NCI-H82 treated with DMSO at 0.1 percent for 48 hours (cell line): ENCODE data around the gene SMARCA5.
A peak's percentile ranks its signal among the peaks of the same experiment; 100 is the strongest.
"Not testable (repeated sequence)": the region's sequence is repeated elsewhere in the genome, so short reads cannot be mapped to it uniquely, and the experiment has no call there.

Experiments
- DNase-seq: peaks from one replicate; lab custom pipeline; 2025; ENCODE audit not compliant: unreplicated experiment; lab: John Stamatoyannopoulos, UW

Gene SMARCA5, protein sequence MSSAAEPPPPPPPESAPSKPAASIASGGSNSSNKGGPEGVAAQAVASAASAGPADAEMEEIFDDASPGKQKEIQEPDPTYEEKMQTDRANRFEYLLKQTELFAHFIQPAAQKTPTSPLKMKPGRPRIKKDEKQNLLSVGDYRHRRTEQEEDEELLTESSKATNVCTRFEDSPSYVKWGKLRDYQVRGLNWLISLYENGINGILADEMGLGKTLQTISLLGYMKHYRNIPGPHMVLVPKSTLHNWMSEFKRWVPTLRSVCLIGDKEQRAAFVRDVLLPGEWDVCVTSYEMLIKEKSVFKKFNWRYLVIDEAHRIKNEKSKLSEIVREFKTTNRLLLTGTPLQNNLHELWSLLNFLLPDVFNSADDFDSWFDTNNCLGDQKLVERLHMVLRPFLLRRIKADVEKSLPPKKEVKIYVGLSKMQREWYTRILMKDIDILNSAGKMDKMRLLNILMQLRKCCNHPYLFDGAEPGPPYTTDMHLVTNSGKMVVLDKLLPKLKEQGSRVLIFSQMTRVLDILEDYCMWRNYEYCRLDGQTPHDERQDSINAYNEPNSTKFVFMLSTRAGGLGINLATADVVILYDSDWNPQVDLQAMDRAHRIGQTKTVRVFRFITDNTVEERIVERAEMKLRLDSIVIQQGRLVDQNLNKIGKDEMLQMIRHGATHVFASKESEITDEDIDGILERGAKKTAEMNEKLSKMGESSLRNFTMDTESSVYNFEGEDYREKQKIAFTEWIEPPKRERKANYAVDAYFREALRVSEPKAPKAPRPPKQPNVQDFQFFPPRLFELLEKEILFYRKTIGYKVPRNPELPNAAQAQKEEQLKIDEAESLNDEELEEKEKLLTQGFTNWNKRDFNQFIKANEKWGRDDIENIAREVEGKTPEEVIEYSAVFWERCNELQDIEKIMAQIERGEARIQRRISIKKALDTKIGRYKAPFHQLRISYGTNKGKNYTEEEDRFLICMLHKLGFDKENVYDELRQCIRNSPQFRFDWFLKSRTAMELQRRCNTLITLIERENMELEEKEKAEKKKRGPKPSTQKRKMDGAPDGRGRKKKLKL

DNA sequence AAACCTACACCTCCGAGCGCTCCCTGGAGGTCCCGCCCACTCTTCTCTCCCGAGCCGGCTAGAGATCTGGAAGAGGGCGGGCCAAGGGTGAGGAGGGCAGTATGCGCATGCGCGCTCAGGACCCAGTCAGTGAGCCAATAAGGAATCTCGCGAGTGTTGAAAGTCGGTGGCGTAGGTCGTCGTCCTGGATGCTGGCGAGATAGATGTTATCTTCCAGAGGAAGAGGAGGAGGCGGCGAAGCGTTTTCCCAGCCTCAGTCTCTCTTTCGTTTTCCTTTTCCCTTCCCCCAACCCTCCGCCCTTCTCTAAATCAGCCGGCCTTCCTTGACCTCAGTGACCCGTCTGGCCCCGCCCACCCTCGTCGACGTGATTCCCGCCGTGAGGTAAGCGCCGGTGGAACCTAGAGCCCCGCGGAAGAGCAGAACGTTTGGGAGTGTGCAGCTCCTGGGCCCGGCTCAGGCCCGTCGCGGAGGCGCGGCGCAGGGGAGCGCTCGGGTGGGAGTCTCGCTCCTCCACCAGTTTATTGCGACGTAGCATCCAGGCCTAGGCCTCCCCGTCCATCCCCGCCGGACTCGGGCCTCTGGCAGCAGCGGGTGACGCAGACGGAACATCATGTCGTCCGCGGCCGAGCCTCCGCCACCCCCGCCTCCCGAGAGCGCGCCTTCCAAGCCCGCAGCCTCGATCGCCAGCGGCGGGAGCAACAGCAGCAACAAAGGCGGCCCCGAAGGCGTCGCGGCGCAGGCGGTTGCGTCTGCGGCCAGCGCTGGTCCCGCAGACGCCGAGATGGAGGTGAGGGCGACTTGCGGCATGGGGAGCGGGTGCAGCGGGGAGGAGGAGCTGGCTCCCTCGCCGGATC is at the start of gene SMARCA5:
TSS of gene SMARCA5 (plus strand) at position 389 of the 855 bp plus-strand sequence. CDS start at position 612, 223 bp downstream.
- DNase-seq = peak; percentile 92

DNA sequence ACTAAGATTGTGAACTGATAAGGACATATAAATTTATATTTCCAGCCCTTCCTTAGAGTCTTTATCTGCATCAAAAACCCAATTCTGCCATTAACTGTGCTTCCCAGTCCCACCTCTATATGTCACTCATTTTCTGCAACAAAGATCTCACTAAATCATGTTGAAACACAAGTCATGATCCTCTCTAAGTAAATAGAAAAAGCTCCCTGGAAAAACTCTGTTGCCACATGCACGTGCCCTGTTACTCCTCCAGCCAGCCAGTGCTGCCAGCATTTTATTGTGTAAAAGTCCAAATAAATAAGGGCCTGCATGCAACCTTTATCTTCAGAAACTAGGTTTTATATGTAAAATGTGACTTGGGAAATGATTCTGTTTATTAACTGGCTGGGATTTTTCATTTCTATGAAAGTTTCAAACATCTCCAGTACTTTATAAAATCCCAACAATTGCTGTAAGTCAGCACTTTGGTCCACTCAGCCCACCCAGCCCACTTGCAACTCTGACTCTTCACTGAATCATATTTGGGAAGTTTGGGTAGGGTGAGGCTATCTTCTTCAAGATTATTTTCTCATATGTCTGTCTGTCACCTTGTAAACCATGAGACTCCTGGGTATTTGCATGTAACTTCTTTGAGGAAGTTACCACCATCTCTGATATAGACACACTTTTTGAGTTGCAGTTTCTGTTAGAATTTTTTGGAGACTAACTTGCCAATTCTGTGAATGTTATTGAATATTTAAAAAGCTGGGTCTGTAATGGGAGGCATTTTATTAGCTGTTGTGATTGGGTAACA is 40.0 kb upstream of the SMARCA5 start:
- no peak for DNase-seq

DNA sequence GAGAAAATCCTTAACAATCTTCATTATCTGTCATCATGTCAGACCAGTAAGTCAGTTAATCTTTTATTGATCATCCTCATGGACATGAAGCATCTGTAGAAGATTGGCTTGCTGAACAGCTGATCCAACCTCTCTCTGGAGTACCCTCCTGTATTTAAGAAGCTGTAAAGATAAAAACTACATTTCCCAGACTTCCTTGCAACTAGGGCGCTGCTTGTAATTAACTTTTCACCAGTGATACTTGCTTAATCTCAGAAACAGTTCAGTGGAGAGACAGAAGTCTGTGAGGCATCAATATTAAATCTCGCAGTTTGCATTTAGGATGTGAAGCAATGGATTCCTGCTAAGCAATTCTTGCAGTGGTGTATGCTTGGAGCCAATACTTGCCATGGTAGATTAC is 36.0 kb upstream of the SMARCA5 start:
- no peak for DNase-seq

DNA sequence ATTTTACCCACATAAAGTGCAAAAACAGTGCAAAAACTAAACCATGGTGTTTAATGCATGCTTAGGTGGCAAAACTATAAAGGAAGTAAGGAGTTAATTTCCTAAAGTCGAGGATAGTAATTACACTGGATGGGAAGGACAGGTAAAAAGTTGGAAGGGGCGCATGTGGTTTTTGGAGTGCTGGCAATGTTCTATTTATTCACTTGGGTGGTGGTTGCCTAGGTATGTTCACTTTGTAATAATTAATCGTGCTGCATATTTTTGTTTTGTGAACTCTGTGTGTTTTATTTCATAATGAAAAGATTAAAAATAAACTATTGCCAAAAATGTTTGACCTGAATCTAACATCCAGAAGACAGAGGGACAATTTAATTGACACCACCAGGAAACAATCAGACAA is 32.1 kb upstream of the SMARCA5 start:
- DNase-seq = no peak

DNA sequence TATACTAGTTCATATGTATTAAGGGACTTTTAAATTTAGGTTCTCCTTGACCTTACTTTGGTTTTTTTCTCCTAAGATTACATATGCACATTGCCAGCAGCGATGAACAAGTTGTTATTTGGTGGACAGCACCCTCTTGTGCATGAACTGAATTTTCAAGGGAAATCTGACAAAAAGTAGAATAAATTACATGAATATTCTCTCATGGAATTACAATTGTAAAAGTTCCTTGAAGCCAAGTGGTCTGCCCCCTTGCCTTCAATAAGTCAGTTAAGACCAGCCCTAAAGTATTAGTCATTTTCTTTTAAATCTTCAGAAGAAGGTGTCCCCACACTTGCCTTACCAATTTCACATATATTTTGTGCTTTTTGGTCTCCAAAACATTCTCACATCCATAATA is 30.7 kb upstream of the SMARCA5 start:
- DNase-seq = no peak

DNA sequence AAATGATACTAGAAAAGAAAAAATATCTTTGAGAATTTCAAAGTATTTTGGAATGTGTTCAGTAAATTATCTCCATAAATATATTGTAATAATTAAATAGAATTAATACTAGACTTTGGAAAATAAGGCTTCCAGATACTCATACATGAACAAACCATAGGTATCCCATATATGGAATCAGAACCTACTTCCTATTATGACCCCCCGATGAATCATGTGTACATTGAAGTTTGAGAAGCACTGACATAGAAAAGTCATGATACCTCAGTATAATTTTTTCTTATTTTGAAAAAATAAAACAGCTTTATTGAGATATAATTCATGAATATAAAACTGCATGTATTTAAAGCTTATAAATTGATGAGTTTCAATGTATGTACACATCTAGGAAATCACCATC is 27.2 kb upstream of the SMARCA5 start:
- DNase-seq = no peak

DNA sequence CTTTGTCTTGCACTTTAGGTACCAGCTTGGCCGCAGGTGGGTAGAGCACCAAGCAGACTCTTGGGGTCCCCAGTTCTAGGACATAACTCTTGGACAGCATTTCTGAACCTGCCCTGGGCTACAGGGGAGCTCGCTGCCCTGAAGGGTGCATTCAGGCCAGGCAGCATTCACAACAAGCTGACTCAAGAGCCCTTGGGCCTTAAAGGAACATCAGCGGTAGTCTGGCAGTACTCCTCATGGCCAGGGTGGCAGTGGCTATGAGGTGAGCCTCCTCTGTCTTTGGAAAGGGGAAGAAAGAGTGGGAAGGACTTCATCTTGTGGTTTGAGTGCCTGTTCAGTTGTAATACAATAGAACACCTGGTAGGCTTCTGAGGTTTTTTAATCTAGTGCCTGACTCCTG is 24.8 kb upstream of the SMARCA5 start:
- no peak for DNase-seq

DNA sequence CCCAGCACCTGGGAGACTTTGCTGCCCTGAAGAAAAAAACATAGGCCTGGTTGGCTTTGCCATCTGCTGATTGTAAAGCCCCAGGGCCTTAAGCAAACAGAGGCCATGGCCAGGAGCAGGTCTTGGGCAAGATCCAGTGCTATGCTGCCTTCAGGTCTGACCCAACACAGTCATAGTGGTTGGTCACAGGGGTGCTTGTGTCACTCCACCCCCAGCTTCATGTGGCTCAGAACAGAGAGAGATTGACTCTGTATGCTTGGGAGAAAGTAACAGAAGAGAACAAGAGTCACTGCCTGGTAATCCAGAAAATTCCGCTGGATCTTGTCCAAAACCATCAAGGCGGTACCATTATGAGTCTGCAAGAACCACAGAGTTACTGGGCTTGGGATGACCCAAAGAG is 24.4 kb upstream of the SMARCA5 start:
- DNase-seq = no peak

DNA sequence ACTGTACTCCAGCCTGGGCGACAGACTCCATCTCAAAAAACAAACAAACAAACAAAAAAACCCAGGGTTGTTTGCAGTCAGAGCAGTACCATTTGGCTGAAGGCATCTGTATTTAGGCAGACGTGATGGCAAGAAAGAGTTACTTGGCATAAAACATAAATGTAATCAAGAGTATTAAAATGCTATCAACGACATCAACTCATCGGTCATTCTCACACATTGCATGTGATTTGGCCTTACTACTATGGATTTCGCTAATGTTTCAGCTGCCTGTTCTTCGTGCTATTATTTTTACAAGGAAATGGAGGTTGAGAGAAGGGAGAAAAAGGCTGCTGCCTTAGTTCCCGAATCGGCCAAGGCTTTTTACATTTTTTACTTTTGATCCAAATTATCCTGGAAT is 15.5 kb upstream of the SMARCA5 start:
- DNase-seq = no peak

DNA sequence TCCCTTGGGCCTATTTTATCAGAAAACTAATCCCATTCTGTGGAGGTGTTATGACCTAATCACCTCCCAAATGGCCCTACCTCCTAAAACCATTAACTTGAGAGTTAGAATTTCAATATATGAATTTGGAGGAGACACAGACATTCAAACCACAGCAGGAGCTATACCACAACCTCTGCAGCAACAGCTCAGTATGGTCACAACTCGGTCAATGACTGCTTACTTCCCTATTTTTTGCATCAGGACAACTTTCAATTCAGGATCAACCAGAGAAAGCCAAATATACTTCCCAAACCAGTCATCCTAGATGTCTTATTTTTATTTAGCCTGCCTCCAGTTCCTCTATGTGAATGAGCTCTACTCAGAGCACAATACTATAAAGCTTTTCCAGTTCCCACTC is 11.3 kb upstream of the SMARCA5 start:
- no peak for DNase-seq

DNA sequence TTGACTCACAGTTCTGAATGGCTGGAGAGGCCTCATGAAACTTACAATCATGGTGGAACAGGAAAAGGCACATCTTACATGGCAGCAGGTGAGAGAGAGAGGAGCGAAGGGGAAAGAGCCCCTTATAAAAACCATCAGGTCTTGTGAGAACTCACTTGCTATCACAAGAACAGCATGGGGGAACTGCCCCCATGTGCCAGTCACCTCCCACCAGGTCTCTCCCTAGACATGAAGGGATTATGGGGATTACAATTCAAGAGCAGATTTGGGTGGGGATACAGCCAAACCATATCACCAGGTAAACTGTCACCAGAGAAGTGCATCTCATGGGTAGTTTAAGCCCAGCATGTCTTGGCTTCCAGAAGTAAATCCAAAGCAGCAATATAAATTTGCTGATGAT is 7.5 kb upstream of the SMARCA5 start:
- no peak for DNase-seq

DNA sequence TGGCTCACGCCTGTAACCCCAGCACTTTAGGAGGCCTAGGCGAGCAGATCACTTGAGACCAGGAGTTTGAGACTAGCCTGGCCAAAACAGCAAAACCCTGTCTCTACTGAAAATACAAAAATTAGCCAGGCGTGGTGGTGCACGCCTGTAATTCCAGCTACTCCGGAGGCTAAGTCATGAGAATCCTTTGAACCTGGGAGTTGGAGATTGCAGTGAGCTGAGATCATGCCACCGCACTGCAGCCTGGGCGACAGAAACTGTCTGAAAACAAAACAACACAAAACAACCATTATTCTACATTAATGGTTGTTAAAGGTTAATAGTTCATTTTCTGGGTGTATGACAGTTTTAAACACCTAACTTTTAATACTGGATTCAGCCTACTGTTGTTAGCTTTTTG is 1.6 kb upstream of the SMARCA5 start:
- DNase-seq = no peak

DNA sequence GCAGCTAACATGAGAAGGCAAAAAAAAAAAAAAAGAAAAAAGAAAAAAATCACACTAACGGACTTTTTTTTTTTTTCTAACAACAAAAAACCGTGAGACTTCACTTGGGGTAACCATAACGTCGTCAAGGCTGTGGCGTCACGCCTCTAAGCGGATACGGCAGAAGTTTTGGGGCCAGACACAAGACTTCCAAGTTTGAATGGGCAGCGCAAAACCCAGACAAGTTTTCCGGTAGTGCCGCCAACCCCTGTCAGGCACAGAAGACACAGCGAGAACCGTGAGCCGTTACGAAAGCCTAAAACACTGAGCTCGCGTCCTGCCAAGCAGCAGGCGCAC is 556 bp upstream of the SMARCA5 start:
- DNase-seq = no peak

DNA sequence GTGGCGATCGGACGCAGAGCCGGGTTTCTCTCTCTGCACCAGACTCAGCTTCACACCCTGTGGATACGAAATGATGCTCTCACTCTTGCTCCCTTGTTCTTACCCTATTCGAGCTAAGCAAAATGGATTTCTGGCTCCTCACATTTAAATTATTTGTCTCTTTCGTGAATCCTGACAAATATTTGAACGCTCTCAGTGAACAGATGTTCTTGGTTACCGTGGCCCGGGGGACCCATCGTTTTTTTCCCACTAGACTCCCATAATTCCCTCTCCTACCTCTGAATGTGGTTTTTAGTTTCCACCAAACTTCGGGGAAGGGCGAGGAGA is 630 bp downstream of the SMARCA5 start:
- no peak for DNase-seq

DNA sequence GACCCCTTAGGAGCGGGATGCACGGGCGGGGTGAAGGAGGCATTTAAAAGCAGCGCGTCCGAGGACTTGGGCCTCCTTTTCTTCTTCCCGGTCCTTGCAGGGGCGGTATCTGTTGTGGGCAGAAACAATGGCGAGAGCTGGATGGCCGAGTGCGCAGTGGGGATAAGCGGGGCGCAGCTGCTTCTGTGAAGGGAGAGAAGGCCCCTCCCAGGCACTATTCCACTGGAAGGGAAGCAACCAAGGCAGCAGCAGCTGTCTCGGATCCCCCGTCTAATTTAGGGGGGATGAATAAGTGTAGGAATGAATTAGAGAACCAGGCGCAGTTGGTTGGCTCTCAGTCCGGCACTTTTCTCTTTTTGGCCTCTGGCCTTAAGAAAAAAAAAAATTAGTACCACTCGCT is 995 bp downstream of the SMARCA5 start:
- peak; percentile 5 for DNase-seq

DNA sequence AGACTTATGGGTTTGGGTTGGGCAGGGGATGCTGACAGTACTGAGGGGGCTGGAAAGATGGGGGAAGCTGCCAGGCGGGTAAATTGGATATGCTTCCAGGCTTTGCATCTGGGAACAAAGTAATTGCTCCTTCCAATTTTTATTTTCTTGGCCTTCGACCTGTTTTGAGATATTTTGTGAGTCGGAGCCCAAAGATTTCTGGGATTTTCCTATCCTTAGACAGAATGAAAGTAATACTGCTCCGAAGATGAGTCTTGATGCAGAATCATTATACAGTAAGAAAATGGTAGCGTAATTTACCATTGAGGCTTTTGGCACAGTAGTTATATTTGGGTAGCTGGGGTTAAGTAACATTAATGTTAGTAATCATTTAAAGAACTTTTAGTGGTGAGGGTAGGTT is 1.4 kb downstream of the SMARCA5 start:
- no peak for DNase-seq

DNA sequence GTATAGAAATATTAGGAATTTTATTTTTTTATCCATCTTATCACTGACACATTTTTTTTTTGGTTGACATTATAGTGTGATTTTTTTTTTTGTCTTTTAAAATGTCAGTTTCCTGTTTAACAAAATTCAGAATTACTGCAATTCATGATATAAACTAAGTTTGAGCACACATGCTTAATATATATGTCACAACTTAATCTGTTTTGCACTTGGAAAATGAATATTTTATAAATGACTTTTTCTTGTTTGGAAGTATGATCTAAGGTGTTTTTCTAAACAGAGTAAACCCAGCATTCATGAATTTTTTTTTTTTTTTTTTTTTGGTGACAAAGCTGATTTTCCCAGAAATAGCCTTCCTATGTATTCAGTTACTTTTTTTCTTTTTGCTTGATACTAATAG is 2.4 kb downstream of the SMARCA5 start:
- DNase-seq = no peak

DNA sequence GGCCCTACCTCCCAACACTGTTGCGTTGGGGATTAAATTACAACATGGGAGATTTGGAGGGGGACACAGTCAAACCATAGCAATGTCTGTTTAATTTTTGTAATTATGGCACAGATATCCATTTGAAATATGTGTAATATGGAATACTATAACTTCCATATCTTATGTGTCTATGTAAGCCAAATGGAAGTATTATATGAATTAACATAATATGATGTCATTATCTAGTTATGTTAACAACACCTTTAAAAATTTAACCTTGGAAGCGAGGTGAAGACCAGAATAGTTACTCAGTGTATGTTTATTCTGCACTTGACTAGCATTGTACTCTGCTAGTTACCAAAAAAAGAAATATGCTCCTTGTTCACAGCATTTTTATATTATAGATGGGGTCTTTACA is 4.3 kb downstream of the SMARCA5 start:
- no peak for DNase-seq

DNA sequence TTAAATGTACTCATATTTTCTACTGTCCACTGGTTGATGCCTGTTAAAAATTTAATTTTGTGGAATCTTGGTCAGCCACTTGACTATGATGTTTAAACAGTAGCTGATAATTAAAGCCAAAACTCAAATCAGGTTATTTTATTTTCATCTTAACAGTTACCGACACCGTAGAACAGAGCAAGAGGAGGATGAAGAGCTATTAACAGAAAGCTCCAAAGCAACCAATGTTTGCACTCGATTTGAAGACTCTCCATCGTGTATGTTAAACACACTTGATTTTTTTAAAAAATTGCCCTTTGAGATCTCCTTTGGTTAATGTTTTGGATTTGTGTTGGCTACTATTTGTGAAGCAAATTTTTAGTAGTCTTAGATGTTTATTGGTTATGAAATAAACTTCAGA is 10.7 kb downstream of the SMARCA5 start:
- DNase-seq = no peak

DNA sequence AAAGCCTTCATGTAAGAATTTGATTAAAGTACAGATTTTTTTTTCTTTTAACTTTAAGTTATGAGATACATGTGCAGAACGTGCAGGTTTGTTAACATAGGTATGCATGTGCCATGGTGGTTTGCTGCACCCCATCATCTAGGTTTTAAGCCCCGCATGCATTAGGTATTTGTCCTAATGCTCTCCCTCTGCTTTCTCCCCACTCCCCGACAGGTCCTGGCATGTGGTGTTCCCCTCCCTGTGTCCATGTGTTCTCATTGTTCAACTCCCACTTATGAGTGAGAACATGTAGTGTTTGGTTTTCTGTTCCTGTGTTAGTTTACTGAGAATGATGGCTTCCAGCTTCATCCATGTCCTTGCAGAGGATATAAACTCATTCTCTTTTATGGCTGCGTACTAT is 14.5 kb downstream of the SMARCA5 start:
- not testable (repeated sequence) for DNase-seq
